GM23338 (cell line): ENCODE data around the gene BLOC1S1. TPM values are rescaled to one million over a fixed set of nuclear protein-coding genes. Genes with fewer than 3 reads are reported as not detected.
A peak's percentile ranks its signal among the peaks of the same experiment; 100 is the strongest.

ENCODE experiments used
- ATAC-seq: fragments of 200-7000 bp; cut with Tn5 transposase; 3 replicates; pipeline ENCODE4 v1.9.1; 2020
- DNase-seq: peaks from one replicate; pipeline ENCODE4 v3.0.0-alpha.2; 2015; ENCODE audit warnings: low spot score
- H2AFZ ChIP-seq: fragments of 200-600 bp; sonication (generic); 2 replicates; pipeline ENCODE4 v1.8.0; 2016; ENCODE audit warnings: antibody characterized with exemption, mild to moderate bottlenecking, moderate library complexity
- H3F3A ChIP-seq: fragments of 200-600 bp; sonication (generic); replicated peaks from 2 replicates; pipeline ENCODE4 v1.8.0; 2017; ENCODE audit warnings: antibody characterized with exemption, mixed run types, low read depth
- H3K27ac ChIP-seq: fragments of 200-600 bp; sonication (generic); 2 replicates; pipeline ENCODE4 v1.6.1; 2016; ENCODE audit warnings: low read depth
- H3K27me3 ChIP-seq: fragments of 200-600 bp; sonication (generic); 2 replicates; pipeline ENCODE4 v1.8.0; 2016; ENCODE audit warnings: mild to moderate bottlenecking, mixed run types, moderate library complexity; ENCODE audit not compliant: insufficient read depth
- H3K36me3 ChIP-seq: fragments of 200-600 bp; sonication (generic); 2 replicates; pipeline ENCODE4 v1.8.0; 2016; ENCODE audit warnings: mild to moderate bottlenecking; ENCODE audit not compliant: insufficient read depth
- H3K4me1 ChIP-seq: fragments of 200-600 bp; sonication (generic); 2 replicates; pipeline ENCODE4 v1.8.0; 2016; ENCODE audit warnings: mild to moderate bottlenecking, moderate library complexity; ENCODE audit not compliant: insufficient read depth
- H3K4me2 ChIP-seq: fragments of 200-600 bp; sonication (generic); 2 replicates; pipeline ENCODE4 v1.7.1; 2017; ENCODE audit warnings: mixed run types
- H3K4me3 ChIP-seq: fragments of 200-600 bp; sonication (generic); 2 replicates; pipeline ENCODE4 v1.6.1; 2016; ENCODE audit warnings: mixed run types
- H3K79me2 ChIP-seq: fragments of 200-600 bp; sonication (generic); replicated peaks from 2 replicates; pipeline ENCODE4 v1.8.0; 2017; ENCODE audit warnings: mild to moderate bottlenecking; ENCODE audit not compliant: insufficient read depth
- H3K9me2 ChIP-seq: fragments of 200-600 bp; sonication (generic); 2 replicates; pipeline ENCODE4 v1.8.0; 2017; ENCODE audit not compliant: insufficient read depth
- H4K20me1 ChIP-seq: fragments of 200-600 bp; sonication (generic); replicated peaks from 2 replicates; pipeline ENCODE4 v1.8.0; 2017; ENCODE audit warnings: mild to moderate bottlenecking; ENCODE audit not compliant: insufficient read depth
- H3K27ac Mint-ChIP-seq: 2 replicates; pipeline ENCODE4 v1.8.0; 2020; ENCODE audit warnings: inconsistent platforms, mild to moderate bottlenecking, moderate library complexity, mixed read lengths
- H3K27me3 Mint-ChIP-seq: 3 replicates; pipeline ENCODE4 v1.8.0; 2022; ENCODE audit warnings: low read depth, mild to moderate bottlenecking, moderate library complexity, mixed read lengths, inconsistent platforms; ENCODE audit not compliant: insufficient read depth, poor library complexity
- H3K36me3 Mint-ChIP-seq: 3 replicates; pipeline ENCODE4 v1.8.0; 2021; ENCODE audit warnings: low read depth, mild to moderate bottlenecking, inconsistent platforms, moderate library complexity, mixed read lengths
- H3K4me1 Mint-ChIP-seq: 3 replicates; pipeline ENCODE4 v1.8.0; 2020; ENCODE audit warnings: mild to moderate bottlenecking, inconsistent platforms, mixed read lengths
- H3K4me3 Mint-ChIP-seq: 3 replicates; pipeline ENCODE4 v1.8.0; 2021; ENCODE audit warnings: moderate library complexity, mild to moderate bottlenecking, inconsistent platforms, mixed read lengths
- H3K9me3 Mint-ChIP-seq: 3 replicates; pipeline ENCODE4 v1.8.0; 2020; ENCODE audit warnings: moderate library complexity, mild to moderate bottlenecking, inconsistent platforms, mixed read lengths
- CREB1 ChIP-seq: fragments of 250-450 bp; sonication (Bioruptor Pico); IDR thresholded peaks from 2 replicates; pipeline ENCODE4 v1.5.0; 2020; ENCODE audit warnings: low read depth, mild to moderate bottlenecking, moderate library complexity
- EZH2phosphoT487 ChIP-seq: fragments of 200-600 bp; sonication (generic); IDR thresholded peaks from one replicate; pipeline ENCODE4 v1.8.1; 2018; ENCODE audit warnings: antibody characterized with exemption; ENCODE audit not compliant: unreplicated experiment
- JUNB ChIP-seq: IDR thresholded peaks from one replicate; pipeline ENCODE4 v1.6.1; 2016; ENCODE audit warnings: antibody characterized with exemption; ENCODE audit not compliant: unreplicated experiment
- NANOG ChIP-seq: IDR thresholded peaks from 2 replicates; pipeline ENCODE4 v1.6.1; 2016; ENCODE audit warnings: antibody characterized with exemption, borderline replicate concordance
- POLR2AphosphoS5 ChIP-seq: IDR thresholded peaks from 2 replicates; pipeline ENCODE4 v1.6.1; 2016; ENCODE audit warnings: antibody characterized with exemption, low read depth
- STAT1 ChIP-seq: IDR thresholded peaks from one replicate; pipeline ENCODE4 v1.6.1; 2016; ENCODE audit warnings: antibody characterized with exemption; ENCODE audit not compliant: unreplicated experiment
- ZNF331 ChIP-seq: fragments of 250-450 bp; sonication (Bioruptor Pico); IDR thresholded peaks from 2 replicates; pipeline ENCODE4 v1.5.0; 2020; ENCODE audit warnings: low read depth, mild to moderate bottlenecking, moderate library complexity
- polyA plus RNA-seq: library from polyadenylated mRNA; unstranded; fragments of >200 nt; fragmentation: Nextera tagmentation; extraction: Ambion mirVana; gene quantifications from 2 replicates; pipeline ENCODE4 v1.2.1, GENCODE V29; 2016
- total RNA-seq: library from RNA; depleted of rRNA; stranded (reverse); fragments of >200 nt; shearing (Covaris generic); gene quantifications from 2 replicates; pipeline ENCODE4 v1.2.3, GENCODE V29; 2014
- TF ChIP-seq, protein P1 (sequence below), 2 experiments: fragments of 200-600 bp in 1 of 2; sonication (generic) in 1 of 2; conservative IDR thresholded peaks; 2 replicates each; pipeline versions ENCODE4 v1.5.1 to v1.6.1; 2016 to 2017; ENCODE audit warnings: antibody characterized with exemption in 2 of 2, low read depth in 2 of 2, mild to moderate bottlenecking in 2 of 2, moderate library complexity in 1 of 2
- TF ChIP-seq, protein P2 (sequence below): IDR thresholded peaks from 2 replicates; pipeline ENCODE4 v1.6.1; 2016; ENCODE audit warnings: antibody characterized with exemption

Gene BLOC1S1
- total and polyA plus RNA-seq, 2 experiments from 2014 or later: 68.3 to 174 TPM

DNA sequence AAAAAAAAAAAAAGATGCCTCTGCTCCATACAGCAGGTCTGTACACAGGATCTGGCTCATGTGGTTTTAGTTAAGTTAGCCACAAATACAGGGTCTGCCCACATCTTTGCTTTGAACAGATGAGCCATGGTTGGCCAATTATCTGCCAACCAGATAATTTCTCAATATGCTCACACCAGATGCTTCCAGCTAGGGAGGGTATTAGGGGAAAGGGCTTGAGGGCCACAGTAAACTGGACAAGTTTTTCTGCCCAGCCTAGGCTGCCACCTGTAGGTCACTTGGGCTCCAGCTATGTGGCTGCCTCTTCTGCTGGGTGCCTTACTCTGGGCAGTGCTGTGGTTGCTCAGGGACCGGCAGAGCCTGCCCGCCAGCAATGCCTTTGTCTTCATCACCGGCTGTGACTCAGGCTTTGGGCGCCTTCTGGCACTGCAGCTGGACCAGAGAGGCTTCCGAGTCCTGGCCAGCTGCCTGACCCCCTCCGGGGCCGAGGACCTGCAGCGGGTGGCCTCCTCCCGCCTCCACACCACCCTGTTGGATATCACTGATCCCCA, 5.1 kb downstream of the BLOC1S1 start:
- Histone ChIP-seq H3K4me3 (no peak overlapping the region), H3K36me3 (peaks cover 8% of the 10 kb centered on the region; the same call in 1 of the 2 replicates), H4K20me1 (0 out of 2 replicates have a peak, but pooled peaks cover 6% of the 10 kb centered on the region), H2AFZ (no peak overlapping the region), H3K27ac (no peak overlapping the region), H3K9me2 (no peaks in the 10 kb centered on the region), H3K27me3 (no peaks in the 10 kb centered on the region), H3K4me2 (no peak overlapping the region), H3K79me2 (peaks cover 10% of the 10 kb centered on the region; the same call in 1 of the 2 replicates), H3K4me1 (peaks cover 30% of the 10 kb centered on the region), H3F3A (peaks cover 11% of the 10 kb centered on the region; the same call in 1 of the 2 replicates)
- H3K36me3 Mint-ChIP-seq: peaks cover 26% of the 10 kb centered on the region
- peaks cover under 1% of the 10 kb centered on the region; the same call in 1 of the 3 replicates for H3K9me3 Mint-ChIP-seq
- H3K27ac Mint-ChIP-seq: no peak overlapping the region
- H3K4me1 Mint-ChIP-seq: peaks cover 40% of the 10 kb centered on the region
- peaks cover 25% of the 10 kb centered on the region for H3K27me3 Mint-ChIP-seq
- peak; percentile 54 for ATAC-seq
- no peak overlapping the region for H3K4me3 Mint-ChIP-seq
- DNase-seq: peak; percentile 71
- TF ChIP-seq POLR2AphosphoS5 (peak; percentile 16; the same call in 1 of the 2 replicates), EZH2phosphoT487 (no peak), JUNB (no peak), NANOG (no peak), ZNF331 (CRISPR knock-in tag) (no peak), STAT1 (no peak), CREB1 (CRISPR knock-in tag) (no peak)
- TF ChIP-seq, protein P1, sequence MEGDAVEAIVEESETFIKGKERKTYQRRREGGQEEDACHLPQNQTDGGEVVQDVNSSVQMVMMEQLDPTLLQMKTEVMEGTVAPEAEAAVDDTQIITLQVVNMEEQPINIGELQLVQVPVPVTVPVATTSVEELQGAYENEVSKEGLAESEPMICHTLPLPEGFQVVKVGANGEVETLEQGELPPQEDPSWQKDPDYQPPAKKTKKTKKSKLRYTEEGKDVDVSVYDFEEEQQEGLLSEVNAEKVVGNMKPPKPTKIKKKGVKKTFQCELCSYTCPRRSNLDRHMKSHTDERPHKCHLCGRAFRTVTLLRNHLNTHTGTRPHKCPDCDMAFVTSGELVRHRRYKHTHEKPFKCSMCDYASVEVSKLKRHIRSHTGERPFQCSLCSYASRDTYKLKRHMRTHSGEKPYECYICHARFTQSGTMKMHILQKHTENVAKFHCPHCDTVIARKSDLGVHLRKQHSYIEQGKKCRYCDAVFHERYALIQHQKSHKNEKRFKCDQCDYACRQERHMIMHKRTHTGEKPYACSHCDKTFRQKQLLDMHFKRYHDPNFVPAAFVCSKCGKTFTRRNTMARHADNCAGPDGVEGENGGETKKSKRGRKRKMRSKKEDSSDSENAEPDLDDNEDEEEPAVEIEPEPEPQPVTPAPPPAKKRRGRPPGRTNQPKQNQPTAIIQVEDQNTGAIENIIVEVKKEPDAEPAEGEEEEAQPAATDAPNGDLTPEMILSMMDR (conservative IDR thresholded peaks at IDR 0.05; ENCODE audit: low read depth in 2 of 2): peak; percentile 61 to 84

DNA sequence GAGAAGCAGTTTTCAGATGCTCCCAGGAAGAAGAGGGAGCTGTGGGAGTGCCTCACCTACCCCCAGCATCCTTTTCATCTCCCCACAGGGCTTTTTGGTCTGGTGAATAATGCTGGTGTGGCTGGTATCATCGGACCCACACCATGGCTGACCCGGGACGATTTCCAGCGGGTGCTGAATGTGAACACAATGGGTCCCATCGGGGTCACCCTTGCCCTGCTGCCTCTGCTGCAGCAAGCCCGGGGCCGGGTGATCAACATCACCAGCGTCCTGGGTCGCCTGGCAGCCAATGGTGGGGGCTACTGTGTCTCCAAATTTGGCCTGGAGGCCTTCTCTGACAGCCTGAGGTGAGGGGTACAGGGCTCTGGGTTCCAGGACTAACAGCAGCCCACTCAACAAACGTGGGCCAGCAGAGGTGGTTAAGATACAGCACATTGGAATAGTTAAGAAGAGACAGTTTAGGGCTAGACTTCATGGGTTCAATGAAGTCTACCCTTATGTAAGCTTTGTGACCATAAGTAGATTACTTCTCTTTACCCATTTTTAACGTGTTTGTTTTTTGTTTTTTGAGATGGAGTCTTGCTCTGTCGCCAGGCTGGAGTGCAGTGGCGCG, 5.9 kb downstream of the BLOC1S1 start:
- no peak for TF ChIP-seq EZH2phosphoT487
- TF ChIP-seq POLR2AphosphoS5: peak; percentile 7; the same call in 1 of the 2 replicates
- TF ChIP-seq, protein P1 (conservative IDR thresholded peaks at IDR 0.05; ENCODE audit: low read depth in 2 of 2): no peak
- TF ChIP-seq CREB1 (CRISPR knock-in tag): no peak
- TF ChIP-seq, protein P2, sequence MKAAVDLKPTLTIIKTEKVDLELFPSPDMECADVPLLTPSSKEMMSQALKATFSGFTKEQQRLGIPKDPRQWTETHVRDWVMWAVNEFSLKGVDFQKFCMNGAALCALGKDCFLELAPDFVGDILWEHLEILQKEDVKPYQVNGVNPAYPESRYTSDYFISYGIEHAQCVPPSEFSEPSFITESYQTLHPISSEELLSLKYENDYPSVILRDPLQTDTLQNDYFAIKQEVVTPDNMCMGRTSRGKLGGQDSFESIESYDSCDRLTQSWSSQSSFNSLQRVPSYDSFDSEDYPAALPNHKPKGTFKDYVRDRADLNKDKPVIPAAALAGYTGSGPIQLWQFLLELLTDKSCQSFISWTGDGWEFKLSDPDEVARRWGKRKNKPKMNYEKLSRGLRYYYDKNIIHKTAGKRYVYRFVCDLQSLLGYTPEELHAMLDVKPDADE: no peak
- DNase-seq: no peak
- Histone ChIP-seq H3K4me1 (peaks cover 30% of the 10 kb centered on the region), H3K27me3 (no peaks in the 10 kb centered on the region), H3K36me3 (peaks cover 8% of the 10 kb centered on the region; the same call in 1 of the 2 replicates), H3K9me2 (no peaks in the 10 kb centered on the region), H2AFZ (no peak overlapping the region), H3K27ac (no peak overlapping the region), H3F3A (peaks cover 8% of the 10 kb centered on the region; the same call in 1 of the 2 replicates), H3K4me2 (no peak overlapping the region), H3K4me3 (no peak overlapping the region), H4K20me1 (0 out of 2 replicates have a peak, but pooled peaks cover 6% of the 10 kb centered on the region), H3K79me2 (peaks cover 9% of the 10 kb centered on the region; the same call in 1 of the 2 replicates)
- Mint-ChIP-seq H3K27me3 (peaks cover 22% of the 10 kb centered on the region), H3K36me3 (peaks cover 33% of the 10 kb centered on the region), H3K27ac (no peak overlapping the region), H3K9me3 (no peaks in the 10 kb centered on the region), H3K4me3 (no peak overlapping the region), H3K4me1 (peaks cover 43% of the 10 kb centered on the region)
- no peak for ATAC-seq
